HEK293T (cell line): ENCODE measurements around the gene KCNC1.

Experiments used
- ARNT ChIP-seq: fragments of 450-650 bp; IDR thresholded peaks from 2 replicates; pipeline ENCODE4 v1.6.1; 2017; ENCODE audit warnings: mild to moderate bottlenecking
- BHLHE40 ChIP-seq: fragments of 450-650 bp; IDR thresholded peaks from 2 replicates; pipeline ENCODE4 v1.6.1; 2016; ENCODE audit warnings: mild to moderate bottlenecking, moderate library complexity, borderline replicate concordance
- CTBP1 ChIP-seq: fragments of 450-650 bp; IDR thresholded peaks from 2 replicates; pipeline ENCODE4 v1.6.1; 2016; ENCODE audit warnings: borderline replicate concordance
- ELF4 ChIP-seq: fragments of 450-650 bp; IDR thresholded peaks from 2 replicates; pipeline ENCODE4 v1.6.1; 2017; ENCODE audit warnings: antibody characterized with exemption
- FOXK2 ChIP-seq: fragments of 450-650 bp; IDR thresholded peaks from 2 replicates; pipeline ENCODE4 v1.6.1; 2016; ENCODE audit warnings: mild to moderate bottlenecking
- FOXM1 ChIP-seq: fragments of 450-650 bp; IDR thresholded peaks from 2 replicates; pipeline ENCODE4 v1.6.1; 2017; ENCODE audit warnings: mild to moderate bottlenecking, borderline replicate concordance
- HDGF ChIP-seq: fragments of 450-650 bp; IDR thresholded peaks from 2 replicates; pipeline ENCODE4 v1.6.1; 2017; ENCODE audit warnings: antibody characterized with exemption, borderline replicate concordance
- L3MBTL2 ChIP-seq: fragments of 450-650 bp; conservative IDR thresholded peaks from 2 replicates; pipeline ENCODE4 v1.6.1; 2016; ENCODE audit warnings: mild to moderate bottlenecking
- SP1 ChIP-seq: fragments of 450-650 bp; IDR thresholded peaks from 2 replicates; pipeline ENCODE4 v1.6.1; 2017
- SUZ12 ChIP-seq: fragments of 450-650 bp; IDR thresholded peaks from 2 replicates; pipeline ENCODE4 v1.6.1; 2016; ENCODE audit warnings: mild to moderate bottlenecking
- TARDBP ChIP-seq: fragments of 450-650 bp; IDR thresholded peaks from 2 replicates; pipeline ENCODE4 v1.6.1; 2016
- ZNF384 ChIP-seq: fragments of 450-650 bp; IDR thresholded peaks from 2 replicates; pipeline ENCODE4 v1.6.1; 2016
- TF ChIP-seq, protein P1 (sequence below): fragments of 450-650 bp; IDR thresholded peaks from 2 replicates; pipeline ENCODE4 v1.6.1; 2016

DNA sequence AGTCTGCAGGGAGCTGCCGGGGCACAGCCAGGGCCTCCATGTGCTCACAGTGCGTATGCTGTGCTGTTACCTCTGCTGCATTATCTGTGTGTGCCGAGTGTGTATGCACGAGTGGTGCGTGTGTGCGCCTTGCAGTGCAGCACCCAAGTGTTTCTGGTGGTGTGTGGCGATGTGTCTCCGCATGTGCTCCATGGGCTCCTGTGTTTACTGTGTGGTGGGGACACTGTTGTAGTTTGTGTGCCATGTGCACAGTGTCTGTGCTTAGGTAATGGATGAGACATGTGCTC, 31.4 kb downstream of the KCNC1 start:
- TF ChIP-seq ARNT (no peak), L3MBTL2 (no peak), TARDBP (no peak), BHLHE40 (no peak), SP1 (no peak), FOXK2 (no peak), CTBP1 (no peak), ZNF384 (no peak), FOXM1 (no peak), ELF4 (no peak), SUZ12 (no peak), HDGF (no peak)
- TF ChIP-seq, protein P1, sequence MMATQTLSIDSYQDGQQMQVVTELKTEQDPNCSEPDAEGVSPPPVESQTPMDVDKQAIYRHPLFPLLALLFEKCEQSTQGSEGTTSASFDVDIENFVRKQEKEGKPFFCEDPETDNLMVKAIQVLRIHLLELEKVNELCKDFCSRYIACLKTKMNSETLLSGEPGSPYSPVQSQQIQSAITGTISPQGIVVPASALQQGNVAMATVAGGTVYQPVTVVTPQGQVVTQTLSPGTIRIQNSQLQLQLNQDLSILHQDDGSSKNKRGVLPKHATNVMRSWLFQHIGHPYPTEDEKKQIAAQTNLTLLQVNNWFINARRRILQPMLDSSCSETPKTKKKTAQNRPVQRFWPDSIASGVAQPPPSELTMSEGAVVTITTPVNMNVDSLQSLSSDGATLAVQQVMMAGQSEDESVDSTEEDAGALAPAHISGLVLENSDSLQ: no peak
